Sigmoid colon (tissue), 7 donors: ENCODE results near the gene C11orf52. TPM values are rescaled to one million over a fixed set of nuclear protein-coding genes. Genes with fewer than 3 reads are reported as not detected.

ENCODE experiments used
- DNase-seq: peaks from one replicate; pipeline ENCODE4 v3.0.0-alpha.2; 2019
- H3K27ac ChIP-seq, 4 donors: fragments of 200-600 bp; sonication (generic); one replicate each; pipeline ENCODE4 v1.5.1; 2016 to 2019; ENCODE audit warnings: mild to moderate bottlenecking in 1 of 4
- H3K27me3 ChIP-seq, 3 donors: fragments of 200-600 bp; sonication (generic); one replicate each; pipeline ENCODE4 v1.5.1; 2019; ENCODE audit warnings: mild to moderate bottlenecking in 1 of 3
- H3K36me3 ChIP-seq, 4 donors: fragments of 200-600 bp; sonication (generic); one replicate each; pipeline ENCODE4 v1.5.1; 2016 to 2019
- H3K4me1 ChIP-seq, 4 donors: fragments of 200-600 bp; sonication (generic); one replicate each; pipeline ENCODE4 v1.5.1; 2017 to 2019
- H3K4me3 ChIP-seq, 4 donors: fragments of 200-600 bp; sonication (generic); one replicate each; pipeline ENCODE4 v1.5.1; 2017 to 2019; ENCODE audit warnings: mild to moderate bottlenecking in 2 of 4, moderate library complexity in 1 of 4
- H3K9me3 ChIP-seq, 4 donors: fragments of 200-600 bp in 3 of 4; sonication (generic) in 3 of 4; one replicate each; pipeline versions ENCODE4 v1.5.1 to v1.6.1; 2013 to 2019
- EP300 ChIP-seq, 4 donors: sonication (generic); formaldehyde crosslinking; IDR thresholded peaks; one replicate each; pipeline ENCODE4 v1.6.1; 2017; ENCODE audit warnings: antibody characterized with exemption in 4 of 4
- POLR2A ChIP-seq, 2 donors: fragments of 450-650 bp; IDR thresholded peaks; one replicate each; pipeline ENCODE4 v1.6.1; 2016; ENCODE audit warnings: antibody characterized with exemption in 2 of 2, mild to moderate bottlenecking in 2 of 2, moderate library complexity in 2 of 2
- POLR2AphosphoS5 ChIP-seq, 4 donors: sonication (generic); formaldehyde crosslinking; IDR thresholded peaks; one replicate each; pipeline ENCODE4 v1.6.1; 2017; ENCODE audit warnings: antibody characterized with exemption in 4 of 4
- WGBS, 2 donors: extraction: QIAGEN DNeasy Blood & Tissue Kit; methylation state at CpG; one replicate each; pipeline ENCODE4 v1.1.7; 2013; 5-methylcytosine and 5-hydroxymethylcytosine counted together
- intact Hi-C: fragments of 100-400 bp; cut with DNase I; formaldehyde crosslinking; loops from one replicate; pipeline ENCODE4 v1.15.1; 2023
- polyA plus RNA-seq, 3 donors: library from polyadenylated mRNA; stranded (reverse); fragments of 200-250 nt; gene quantifications; one replicate each; pipeline ENCODE4 v1.2.3, GENCODE V29; 2013
- total RNA-seq, 4 donors: library from RNA; depleted of rRNA; stranded (reverse); fragments of >200 nt; gene quantifications; one replicate each; pipeline ENCODE4 v1.1.0, GENCODE V29; 2016
- TF ChIP-seq, protein P1 (sequence below), 4 experiments: fragments of 450-650 bp in 3 of 4; fragments of 200-600 bp in 1 of 4; IDR thresholded peaks; one replicate each; pipeline ENCODE4 v1.5.1; 2016 to 2019; ENCODE audit warnings: antibody characterized with exemption in 4 of 4, mild to moderate bottlenecking in 3 of 4, moderate library complexity in 2 of 4
- donor health status: healthy with polysubstance abuse.
- donor health status: Bipolar disorder and iron deficiency.
- donor health status: healthy.

C11orf52 gene
- total and polyA plus RNA-seq, 7 donors, result 3.9 to 17.8 (median 11.6) TPM; not detected in 3

DNA sequence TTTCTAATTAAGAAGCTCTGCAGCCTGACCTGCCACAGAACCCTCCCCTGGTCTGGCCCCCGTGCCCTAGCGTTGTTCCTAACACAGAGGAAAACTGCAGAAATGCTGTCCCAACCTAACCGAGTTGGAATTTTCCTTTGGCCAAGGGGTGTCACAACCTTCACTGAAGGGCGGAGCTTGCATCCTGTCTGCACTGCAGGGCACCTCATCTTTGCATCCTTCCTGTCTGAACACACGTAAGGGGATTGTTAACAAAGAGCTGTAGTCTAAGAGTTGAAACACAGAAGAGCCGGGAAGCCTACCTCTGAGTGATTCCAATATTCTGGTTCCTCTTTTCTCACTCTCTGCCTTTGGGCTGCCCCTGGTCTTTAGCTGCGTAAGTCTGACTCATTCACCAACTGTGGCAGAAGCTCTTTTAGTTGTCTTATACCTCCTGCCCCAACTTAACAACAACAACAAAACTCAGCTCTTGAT, 20.0 kb downstream of the C11orf52 start:
- intact Hi-C loops, result no loop called here
- TF ChIP-seq, protein P1, sequence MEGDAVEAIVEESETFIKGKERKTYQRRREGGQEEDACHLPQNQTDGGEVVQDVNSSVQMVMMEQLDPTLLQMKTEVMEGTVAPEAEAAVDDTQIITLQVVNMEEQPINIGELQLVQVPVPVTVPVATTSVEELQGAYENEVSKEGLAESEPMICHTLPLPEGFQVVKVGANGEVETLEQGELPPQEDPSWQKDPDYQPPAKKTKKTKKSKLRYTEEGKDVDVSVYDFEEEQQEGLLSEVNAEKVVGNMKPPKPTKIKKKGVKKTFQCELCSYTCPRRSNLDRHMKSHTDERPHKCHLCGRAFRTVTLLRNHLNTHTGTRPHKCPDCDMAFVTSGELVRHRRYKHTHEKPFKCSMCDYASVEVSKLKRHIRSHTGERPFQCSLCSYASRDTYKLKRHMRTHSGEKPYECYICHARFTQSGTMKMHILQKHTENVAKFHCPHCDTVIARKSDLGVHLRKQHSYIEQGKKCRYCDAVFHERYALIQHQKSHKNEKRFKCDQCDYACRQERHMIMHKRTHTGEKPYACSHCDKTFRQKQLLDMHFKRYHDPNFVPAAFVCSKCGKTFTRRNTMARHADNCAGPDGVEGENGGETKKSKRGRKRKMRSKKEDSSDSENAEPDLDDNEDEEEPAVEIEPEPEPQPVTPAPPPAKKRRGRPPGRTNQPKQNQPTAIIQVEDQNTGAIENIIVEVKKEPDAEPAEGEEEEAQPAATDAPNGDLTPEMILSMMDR (IDR thresholded peaks at IDR 0.05), result no peak
- no peak for TF ChIP-seq POLR2A (IDR thresholded peaks at IDR 0.05)
- TF ChIP-seq POLR2AphosphoS5 (IDR thresholded peaks at IDR 0.05), result peak in 2 of 4 donors; percentile 17 to 26
- TF ChIP-seq EP300 (IDR thresholded peaks at IDR 0.05), result no peak
- Histone ChIP-seq H3K4me1 (peaks cover 0 to 54% (median 48%) of the 10 kb centered on the region in 4 donors), H3K9me3 (no peaks in the 10 kb centered on the region), H3K36me3 (no peaks in the 10 kb centered on the region), H3K27me3 (no peaks in the 10 kb centered on the region), H3K27ac (peak overlapping the region; percentile 72 to 89 (median 85)), H3K4me3 (peak overlapping the region in 2 of 4 donors; percentile 8 to 13)
- WGBS, 2 donors, result 32 to 53% methylated on average over 7 of the region's 7 CpGs
- no peak for DNase-seq

DNA sequence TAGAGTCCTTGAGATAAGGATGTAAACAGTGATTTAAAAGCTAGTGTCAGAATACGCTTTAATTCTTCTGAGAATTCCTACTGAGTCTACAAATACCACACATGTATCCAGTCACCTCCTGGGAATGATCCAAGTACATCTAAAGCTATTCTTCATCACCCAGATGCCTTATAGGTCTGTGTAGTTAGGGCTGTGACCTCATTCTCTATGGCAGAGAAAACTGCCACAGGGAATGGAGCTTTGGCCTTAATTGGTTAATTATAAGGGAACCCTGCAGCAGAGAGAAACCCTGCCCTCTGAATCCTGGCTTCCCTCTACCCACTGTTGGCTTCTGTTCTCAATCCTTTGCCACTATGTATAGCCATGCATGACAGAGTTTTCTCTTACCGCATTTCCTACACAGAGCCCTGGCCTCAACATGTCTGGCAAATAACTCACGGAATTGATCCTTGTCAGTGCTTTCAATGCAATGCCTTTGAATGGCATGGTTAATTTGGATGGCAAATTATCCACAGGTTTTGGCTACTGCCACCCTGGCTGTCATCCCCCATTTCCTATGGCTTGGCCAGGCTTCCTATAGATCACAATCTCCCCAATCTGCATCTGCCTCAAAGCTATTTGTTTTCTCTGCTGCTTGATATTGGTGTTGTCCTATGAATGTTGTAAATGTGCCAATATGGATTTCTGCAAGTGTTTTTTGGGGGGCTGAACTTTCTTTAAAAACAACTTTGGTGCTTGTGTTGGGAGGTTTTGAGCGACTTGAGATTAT, 21.3 kb downstream of the C11orf52 start:
- Histone ChIP-seq H3K4me3 (no peak overlapping the region), H3K36me3 (no peaks in the 10 kb centered on the region), H3K9me3 (no peaks in the 10 kb centered on the region), H3K27ac (peak overlapping the region; percentile 72 to 89 (median 85)), H3K27me3 (no peaks in the 10 kb centered on the region), H3K4me1 (peaks cover 0 to 57% (median 47%) of the 10 kb centered on the region in 4 donors)
- intact Hi-C loops, result no loop called here
- WGBS, 2 donors, result 93 to 94% methylated on average over 4 of the region's 4 CpGs
- TF ChIP-seq POLR2A (IDR thresholded peaks at IDR 0.05) (no peak), POLR2AphosphoS5 (IDR thresholded peaks at IDR 0.05) (no peak), EP300 (IDR thresholded peaks at IDR 0.05) (no peak)
- TF ChIP-seq, protein P1 (IDR thresholded peaks at IDR 0.05), result no peak
- no peak for DNase-seq

DNA sequence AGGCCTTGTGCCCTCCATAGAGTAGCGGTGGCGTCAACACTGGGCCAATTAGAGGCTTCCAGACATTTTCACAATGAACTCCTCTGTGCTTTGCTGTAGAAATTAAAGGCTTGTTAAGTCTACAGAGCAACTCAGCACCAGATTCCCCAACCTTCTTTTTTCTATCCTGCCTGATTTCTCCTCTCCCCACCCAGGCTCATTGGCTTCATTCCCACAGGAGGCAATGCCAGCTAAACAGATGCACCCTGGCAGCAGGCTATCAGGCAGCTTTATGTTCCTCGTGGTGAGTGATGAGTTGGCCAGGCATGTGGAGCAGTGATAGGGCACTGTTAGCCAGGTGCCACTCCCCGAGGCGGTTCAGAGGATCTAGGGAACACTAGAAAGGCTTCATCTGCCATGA, 23.2 kb downstream of the C11orf52 start:
- TF ChIP-seq POLR2A (IDR thresholded peaks at IDR 0.05) (no peak), EP300 (IDR thresholded peaks at IDR 0.05) (no peak), POLR2AphosphoS5 (IDR thresholded peaks at IDR 0.05) (no peak)
- TF ChIP-seq, protein P1 (IDR thresholded peaks at IDR 0.05), result no peak
- intact Hi-C loops, result no loop called here
- H3K36me3 ChIP-seq, result no peaks in the 10 kb centered on the region
- H3K4me3 ChIP-seq, result no peak overlapping the region
- H3K4me1 ChIP-seq, result peaks cover 0 to 46% (median 37%) of the 10 kb centered on the region in 4 donors
- DNase-seq, result no peak
- H3K27ac ChIP-seq, result peak overlapping the region; percentile 23 to 89 (median 54)
- no peaks in the 10 kb centered on the region for H3K9me3 ChIP-seq
- WGBS, 2 donors, result 58 to 82% methylated on average over 5 of the region's 5 CpGs
- H3K27me3 ChIP-seq, result no peaks in the 10 kb centered on the region

DNA sequence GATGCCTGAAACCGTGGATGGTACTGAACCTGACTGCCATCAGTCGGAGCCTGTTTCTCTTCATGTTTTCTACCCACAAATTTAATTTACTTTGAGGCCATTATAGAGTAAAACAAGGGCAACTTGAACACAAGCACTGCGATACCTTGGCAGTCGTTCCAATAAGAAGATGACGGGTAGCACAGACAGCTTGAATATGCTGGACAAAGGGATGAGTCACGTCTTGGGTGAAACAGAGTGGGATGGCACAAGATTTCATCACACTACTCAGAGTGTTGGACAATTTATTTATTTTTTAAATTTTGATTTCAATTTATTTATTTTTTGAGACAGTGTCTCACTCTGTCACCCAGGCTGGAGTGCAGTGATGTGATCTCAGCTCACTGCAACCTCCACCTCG, 24.1 kb downstream of the C11orf52 start:
- Histone ChIP-seq H3K27me3 (no peaks in the 10 kb centered on the region), H3K4me1 (peaks cover 0 to 40% (median 32%) of the 10 kb centered on the region in 4 donors), H3K9me3 (no peaks in the 10 kb centered on the region), H3K36me3 (no peaks in the 10 kb centered on the region), H3K4me3 (no peak overlapping the region), H3K27ac (peak overlapping the region in 1 of 4 donors; percentile 86)
- DNase-seq, result no peak
- TF ChIP-seq, protein P1 (IDR thresholded peaks at IDR 0.05), result no peak
- TF ChIP-seq POLR2AphosphoS5 (IDR thresholded peaks at IDR 0.05) (no peak), POLR2A (IDR thresholded peaks at IDR 0.05) (no peak), EP300 (IDR thresholded peaks at IDR 0.05) (no peak)
- 94% methylated on average over 7 of the region's 7 CpGs for WGBS, 2 donors
- intact Hi-C loops, result no loop called here
